HepG2 (cell line): ENCODE data around the gene NFS1. TPM values are rescaled to one million over a fixed set of nuclear protein-coding genes. Genes with fewer than 3 reads are reported as not detected.

Experiments used
- ARHGAP35 ChIP-seq: sonication (generic); formaldehyde crosslinking; IDR thresholded peaks from 2 replicates; pipeline ENCODE4 v1.9.0; 2022; ENCODE audit warnings: mild to moderate bottlenecking, inconsistent platforms, moderate library complexity, missing genetic modification reagents, borderline replicate concordance
- CBX5 ChIP-seq: sonication (generic); formaldehyde crosslinking; IDR thresholded peaks from 2 replicates; pipeline ENCODE4 v1.4.0; 2020; ENCODE audit warnings: missing genetic modification reagents, borderline replicate concordance
- CC2D1A ChIP-seq: sonication (generic); formaldehyde crosslinking; IDR thresholded peaks from 2 replicates; pipeline ENCODE4 v1.8.1; 2023; ENCODE audit warnings: mild to moderate bottlenecking, missing genetic modification reagents
- HOXA3 ChIP-seq: sonication (generic); formaldehyde crosslinking; IDR thresholded peaks from 2 replicates; pipeline ENCODE4 v1.5.0; 2020; ENCODE audit warnings: missing genetic modification reagents
- NCOA2 ChIP-seq: sonication (generic); formaldehyde crosslinking; IDR thresholded peaks from 2 replicates; pipeline ENCODE4 v1.8.0; 2022; ENCODE audit warnings: inconsistent platforms
- NR0B2 ChIP-seq: sonication (generic); formaldehyde crosslinking; IDR thresholded peaks from 2 replicates; pipeline ENCODE4 v1.4.0; 2020; ENCODE audit warnings: mild to moderate bottlenecking, missing genetic modification reagents
- RERE ChIP-seq: IDR thresholded peaks from 2 replicates; pipeline ENCODE4 v1.6.1; 2016; ENCODE audit warnings: low read depth, missing genetic modification reagents, missing compliant biosample characterization
- ZMAT5 ChIP-seq: sonication (generic); formaldehyde crosslinking; IDR thresholded peaks from 2 replicates; pipeline ENCODE4 v1.5.0; 2020; ENCODE audit warnings: mild to moderate bottlenecking, low read depth, missing genetic modification reagents, borderline replicate concordance
- ZNF230 ChIP-seq: sonication (generic); formaldehyde crosslinking; IDR thresholded peaks from 2 replicates; pipeline ENCODE4 v1.4.0; 2020; ENCODE audit warnings: mild to moderate bottlenecking, missing genetic modification reagents
- ZNF318 ChIP-seq: sonication (generic); formaldehyde crosslinking; IDR thresholded peaks from 2 replicates; pipeline ENCODE4 v1.4.0; 2020; ENCODE audit warnings: mild to moderate bottlenecking, missing genetic modification reagents
- ZNF431 ChIP-seq: sonication (generic); formaldehyde crosslinking; IDR thresholded peaks from 2 replicates; pipeline ENCODE4 v1.9.0; 2022; ENCODE audit warnings: missing genetic modification reagents, low read depth, mild to moderate bottlenecking, borderline replicate concordance
- ZNF432 ChIP-seq: sonication (generic); formaldehyde crosslinking; IDR thresholded peaks from 2 replicates; pipeline ENCODE4 v1.5.0; 2020; ENCODE audit warnings: missing genetic modification reagents, mild to moderate bottlenecking, borderline replicate concordance
- ZNF577 ChIP-seq: sonication (generic); formaldehyde crosslinking; IDR thresholded peaks from 2 replicates; pipeline ENCODE4 v1.4.0; 2020; ENCODE audit warnings: mild to moderate bottlenecking, low read depth, missing genetic modification reagents, borderline replicate concordance
- polyA plus RNA-seq, 8 experiments: library from polyadenylated mRNA; depleted of rRNA in 3 of 8; stranded (reverse) in 7 of 8; unstranded in 1 of 8; fragments of >200 nt; fragmentation: Illumina TruSeq in 4 of 8; extraction: Trizol in 4 of 8; gene quantifications; 2 replicates each; pipeline versions ENCODE4 v1.2.1 to v1.2.3, GENCODE V29; 2011 to 2016; ENCODE audit warnings: low read depth in 4 of 8, missing spikeins in 1 of 8, mixed read lengths in 1 of 8; ENCODE audit not compliant: insufficient read depth in 1 of 8
- total RNA-seq, 5 experiments: library from RNA; depleted of rRNA; stranded (reverse); fragments of >200 nt; fragmentation: Illumina TruSeq; extraction: Trizol; gene quantifications; 2 replicates each; pipeline ENCODE4 v1.2.3, GENCODE V29; 2016; ENCODE audit warnings: low read depth in 1 of 5

NFS1 gene
- total and polyA plus RNA-seq, 2 of the 13 experiments (the other 11 are each of a cell fraction or from before 2014, with no cell fraction given), result 65.9 to 88.1 TPM

- TF ChIP-seq NR0B2 (peak; percentile 96), ZMAT5 (CRISPR knock-in tag) (peak; percentile 80; the same call in 1 of the 2 replicates), CBX5 (CRISPR knock-in tag) (peak; percentile 96), ARHGAP35 (CRISPR knock-in tag) (peak; percentile 93), CC2D1A (CRISPR knock-in tag) (0 out of 2 replicates have a peak, but pooled peaks have one; percentile 79), ZNF577 (CRISPR knock-in tag) (peak; percentile 78), RERE (CRISPR knock-in tag) (peak; percentile 72), ZNF431 (peak; percentile 97), HOXA3 (CRISPR knock-in tag) (peak; percentile 98), ZNF230 (peak; percentile 77; the same call in 1 of the 2 replicates), ZNF318 (peak; percentile 88; the same call in 1 of the 2 replicates), NCOA2 (CRISPR knock-in tag) (peak; percentile 62), ZNF432 (CRISPR knock-in tag) (peak; percentile 83; the same call in 1 of the 2 replicates)
Observed at GRCh38 chr20:35699127-35699956, at the start of gene NFS1, which contains the start of gene ROMO1 (continued).
